Fibroblast of lung (primary cell): ENCODE results near the gene GAB1. TPM values are rescaled to one million over a fixed set of nuclear protein-coding genes. Genes with fewer than 3 reads are reported as not detected.
A peak's percentile ranks its signal among the peaks of the same experiment; 100 is the strongest.

Experiments
- DNase-seq, 2 donors: peaks; one replicate each; pipeline versions ENCODE4 v3.0.0 to v3.0.0-alpha.2; 2010; ENCODE audit warnings: low read depth in 2 of 2
- H2AFZ ChIP-seq: 2 replicates; pipeline ENCODE4 v1.5.1; 2012; ENCODE audit warnings: low read length, control low read depth, inconsistent platforms
- H3K27ac ChIP-seq: 2 replicates; pipeline ENCODE4 v1.5.1; 2011; ENCODE audit warnings: low read length, control low read depth; ENCODE audit not compliant: insufficient read depth
- H3K27me3 ChIP-seq: 2 replicates; pipeline ENCODE4 v1.5.1; 2011; ENCODE audit warnings: mild to moderate bottlenecking, low read length; ENCODE audit not compliant: control insufficient read depth, insufficient read depth
- H3K36me3 ChIP-seq: 2 replicates; pipeline ENCODE4 v1.5.1; 2011; ENCODE audit warnings: low read length; ENCODE audit not compliant: control insufficient read depth, insufficient read depth
- H3K4me1 ChIP-seq: 2 replicates; pipeline ENCODE4 v1.5.1; 2011; ENCODE audit warnings: low read length; ENCODE audit not compliant: control insufficient read depth, insufficient read depth; ENCODE audit errors: extremely low read depth
- H3K4me2 ChIP-seq: 2 replicates; pipeline ENCODE4 v1.5.1; 2011; ENCODE audit warnings: low read length, control low read depth; ENCODE audit not compliant: insufficient read depth; ENCODE audit errors: extremely low read depth
- H3K4me3 ChIP-seq, 4 experiments: fragments of 200-600 bp in 1 of 4; sonication (generic) in 1 of 4; replicated peaks in 1 of 4; 2 replicates each; pipeline ENCODE4 v1.5.1; 2011 to 2016; ENCODE audit warnings: low read length in 4 of 4, low read depth in 3 of 4, mild to moderate bottlenecking in 3 of 4, control low read depth in 2 of 4, inconsistent platforms in 1 of 4, mixed read lengths in 1 of 4; ENCODE audit not compliant: insufficient read depth in 1 of 4; ENCODE audit errors: control extremely low read depth in 1 of 4
- H3K79me2 ChIP-seq: 2 replicates; pipeline ENCODE4 v1.5.1; 2012; ENCODE audit warnings: mild to moderate bottlenecking, low read length, inconsistent platforms; ENCODE audit not compliant: control insufficient read depth, insufficient read depth
- H3K9ac ChIP-seq: 2 replicates; pipeline ENCODE4 v1.5.1; 2011; ENCODE audit warnings: mild to moderate bottlenecking, low read length, control low read depth; ENCODE audit not compliant: insufficient read depth
- H3K9me3 ChIP-seq: 2 replicates; pipeline ENCODE4 v1.5.1; 2012; ENCODE audit warnings: low read depth, low read length; ENCODE audit not compliant: control insufficient read depth, insufficient read depth
- H4K20me1 ChIP-seq: 2 replicates; pipeline ENCODE4 v1.5.1; 2011; ENCODE audit warnings: low read length; ENCODE audit not compliant: control insufficient read depth, insufficient read depth; ENCODE audit errors: extremely low read depth
- EZH2 ChIP-seq: IDR thresholded peaks from 2 replicates; pipeline ENCODE4 v1.5.1; 2012; ENCODE audit warnings: low read length, control low read depth, mild to moderate bottlenecking; ENCODE audit errors: missing control alignments
- polyA plus RNA-seq, 2 donors: library from polyadenylated mRNA; depleted of rRNA in 1 of 2; stranded (reverse) in 1 of 2; unstranded in 1 of 2; fragments of >200 nt; gene quantifications; 2 replicates each; pipeline ENCODE4 v1.2.1, GENCODE V29; 2011 to 2012; ENCODE audit warnings: missing spikeins in 1 of 2
- total RNA-seq: library from RNA; depleted of rRNA; stranded (reverse); fragments of >200 nt; gene quantifications from 2 replicates; pipeline ENCODE4 v1.2.1, GENCODE V29; 2014
- TF ChIP-seq, protein P1 (sequence below), 2 donors: IDR thresholded peaks in 1 of 2; conservative IDR thresholded peaks in 1 of 2; 1 replicate in 1 of 2; 2 replicates in 1 of 2; pipeline ENCODE4 v1.5.1; 2011 to 2012; ENCODE audit warnings: low read length in 2 of 2, control low read depth in 1 of 2, inconsistent platforms in 1 of 2, low read depth in 1 of 2, mild to moderate bottlenecking in 1 of 2

The GAB1 gene
- total and polyA plus RNA-seq, 2 donors (not counting 1 experiment from before 2014, with no cell fraction given): 10.6 to 18.0 TPM

GRCh38 chr4:143341186-143341755, 4.6 kb downstream of the GAB1 start:
- no peak for DNase-seq
- H3K4me3 ChIP-seq: no peak overlapping the region
- TF ChIP-seq EZH2: no peak
- TF ChIP-seq, protein P1, sequence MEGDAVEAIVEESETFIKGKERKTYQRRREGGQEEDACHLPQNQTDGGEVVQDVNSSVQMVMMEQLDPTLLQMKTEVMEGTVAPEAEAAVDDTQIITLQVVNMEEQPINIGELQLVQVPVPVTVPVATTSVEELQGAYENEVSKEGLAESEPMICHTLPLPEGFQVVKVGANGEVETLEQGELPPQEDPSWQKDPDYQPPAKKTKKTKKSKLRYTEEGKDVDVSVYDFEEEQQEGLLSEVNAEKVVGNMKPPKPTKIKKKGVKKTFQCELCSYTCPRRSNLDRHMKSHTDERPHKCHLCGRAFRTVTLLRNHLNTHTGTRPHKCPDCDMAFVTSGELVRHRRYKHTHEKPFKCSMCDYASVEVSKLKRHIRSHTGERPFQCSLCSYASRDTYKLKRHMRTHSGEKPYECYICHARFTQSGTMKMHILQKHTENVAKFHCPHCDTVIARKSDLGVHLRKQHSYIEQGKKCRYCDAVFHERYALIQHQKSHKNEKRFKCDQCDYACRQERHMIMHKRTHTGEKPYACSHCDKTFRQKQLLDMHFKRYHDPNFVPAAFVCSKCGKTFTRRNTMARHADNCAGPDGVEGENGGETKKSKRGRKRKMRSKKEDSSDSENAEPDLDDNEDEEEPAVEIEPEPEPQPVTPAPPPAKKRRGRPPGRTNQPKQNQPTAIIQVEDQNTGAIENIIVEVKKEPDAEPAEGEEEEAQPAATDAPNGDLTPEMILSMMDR (conservative IDR thresholded peaks at IDR 0.05 in 1 of 2, IDR thresholded peaks at IDR 0.05 in 1 of 2; ENCODE audit: low read depth in 1 of 2, low read length in 2 of 2): no peak
- H3K9ac ChIP-seq: no peak overlapping the region
- no peaks in the 10 kb centered on the region for H3K36me3 ChIP-seq
- no peak overlapping the region for H2AFZ ChIP-seq
- H3K9me3 ChIP-seq: no peaks in the 10 kb centered on the region
- H3K4me2 ChIP-seq: no peak overlapping the region
- no peaks in the 10 kb centered on the region for H3K27me3 ChIP-seq
- peaks cover 38% of the 10 kb centered on the region for H3K79me2 ChIP-seq
- H3K27ac ChIP-seq: no peak overlapping the region
- no peaks in the 10 kb centered on the region for H4K20me1 ChIP-seq
- no peaks in the 10 kb centered on the region for H3K4me1 ChIP-seq

GRCh38 chr4:143343276-143343831, 6.7 kb downstream of the GAB1 start:
- no peak overlapping the region for H2AFZ ChIP-seq
- H3K27ac ChIP-seq: no peak overlapping the region
- no peaks in the 10 kb centered on the region for H4K20me1 ChIP-seq
- no peak for DNase-seq
- H3K4me3 ChIP-seq: no peak overlapping the region
- H3K9ac ChIP-seq: no peak overlapping the region
- H3K9me3 ChIP-seq: no peaks in the 10 kb centered on the region
- no peaks in the 10 kb centered on the region for H3K36me3 ChIP-seq
- H3K4me1 ChIP-seq: no peaks in the 10 kb centered on the region
- H3K79me2 ChIP-seq: peaks cover 34% of the 10 kb centered on the region
- TF ChIP-seq EZH2: no peak
- TF ChIP-seq, protein P1 (conservative IDR thresholded peaks at IDR 0.05 in 1 of 2, IDR thresholded peaks at IDR 0.05 in 1 of 2; ENCODE audit: low read depth in 1 of 2, low read length in 2 of 2): no peak
- no peaks in the 10 kb centered on the region for H3K27me3 ChIP-seq
- H3K4me2 ChIP-seq: peak overlapping the region; percentile 32

DNA sequence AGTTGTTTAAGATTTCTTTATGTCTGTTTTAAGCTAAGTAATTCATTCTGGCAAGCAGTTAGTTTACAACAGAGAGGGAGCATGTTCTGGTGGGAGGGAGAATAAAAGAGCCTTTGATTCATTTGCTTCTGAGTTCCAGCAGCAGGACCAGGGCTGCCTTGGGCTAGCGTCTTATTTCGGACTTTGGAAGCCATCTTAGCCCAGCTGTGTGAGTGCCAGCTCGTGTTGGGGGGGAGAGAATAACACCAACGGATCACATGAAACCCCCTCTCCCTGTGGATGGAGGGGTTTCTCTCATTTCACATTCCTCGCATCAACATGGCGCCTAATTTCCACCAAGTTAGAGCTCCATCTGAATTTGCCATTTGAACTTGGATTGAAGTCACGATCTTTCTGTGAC, 7.4 kb downstream of the GAB1 start:
- H3K36me3 ChIP-seq: no peaks in the 10 kb centered on the region
- no peaks in the 10 kb centered on the region for H3K9me3 ChIP-seq
- H3K27me3 ChIP-seq: no peaks in the 10 kb centered on the region
- H3K79me2 ChIP-seq: peaks cover 36% of the 10 kb centered on the region
- no peak for TF ChIP-seq EZH2
- TF ChIP-seq, protein P1 (conservative IDR thresholded peaks at IDR 0.05 in 1 of 2, IDR thresholded peaks at IDR 0.05 in 1 of 2; ENCODE audit: low read depth in 1 of 2, low read length in 2 of 2): no peak
- H3K9ac ChIP-seq: no peak overlapping the region
- H3K4me3 ChIP-seq: peak overlapping the region in 1 of 4 experiments; percentile 13
- no peaks in the 10 kb centered on the region for H4K20me1 ChIP-seq
- peak overlapping the region; percentile 26 for H3K4me2 ChIP-seq
- no peaks in the 10 kb centered on the region for H3K4me1 ChIP-seq
- H3K27ac ChIP-seq: no peak overlapping the region
- peak in 1 of 2 donors; percentile 23 for DNase-seq
- no peak overlapping the region for H2AFZ ChIP-seq
